CD4-positive, alpha-beta T cell (primary cell): ENCODE data around the gene RNF227. TPM values are rescaled to one million over a fixed set of nuclear protein-coding genes. Genes with fewer than 3 reads are reported as not detected.
A peak's percentile ranks its signal among the peaks of the same experiment; 100 is the strongest.

Experiments used
- ATAC-seq: fragments of 200-7000 bp; cut with Tn5 transposase; one replicate; pipeline ENCODE4 v1.10.0; 2022; ENCODE audit warnings: mild to moderate bottlenecking; ENCODE audit not compliant: poor library complexity
- CTCF ChIA-PET: fragments of 350-600 bp; sonication (Branson Sonifier 250); formaldehyde crosslinking; loops from one replicate; lab custom pipeline; 2021; ENCODE audit warnings: antibody characterized with exemption, inconsistent platforms; lab: Charles Lee
- POLR2A ChIA-PET: fragments of 350-600 bp; sonication (Branson Sonifier 250); formaldehyde crosslinking; loops from one replicate; lab custom pipeline; 2021; ENCODE audit warnings: antibody characterized with exemption, inconsistent platforms; lab: Charles Lee
- DNase-seq, 14 experiments: peaks; one replicate each; pipeline ENCODE4 v3.0.0-alpha.2; 2013 to 2020; ENCODE audit warnings: mixed read lengths in 2 of 14
- H3K27ac ChIP-seq, 2 donors: one replicate each; pipeline versions ENCODE4 v1.5.1 to v1.7.0; 2013; ENCODE audit warnings: low read length in 2 of 2, low read depth in 1 of 2, mild to moderate bottlenecking in 1 of 2
- H3K27me3 ChIP-seq, 2 experiments: 1 replicate in 1 of 2; 2 replicates in 1 of 2; pipeline versions ENCODE4 v1.6.1 to v1.7.0; 2013; ENCODE audit warnings: low read length in 2 of 2, control low read depth in 1 of 2, mild to moderate bottlenecking in 1 of 2, moderate library complexity in 1 of 2; ENCODE audit not compliant: insufficient read depth in 2 of 2, control insufficient read depth in 1 of 2
- H3K36me3 ChIP-seq: one replicate; pipeline ENCODE4 v1.6.1; 2013; ENCODE audit warnings: low read length, control low read depth; ENCODE audit not compliant: insufficient read depth
- H3K4me1 ChIP-seq: one replicate; pipeline ENCODE4 v1.6.1; 2013; ENCODE audit warnings: low read length, control low read depth; ENCODE audit not compliant: insufficient read depth
- H3K4me3 ChIP-seq: one replicate; pipeline ENCODE4 v1.5.1; 2013; ENCODE audit warnings: mild to moderate bottlenecking, low read length, moderate library complexity
- H3K9me3 ChIP-seq, 2 experiments: 1 replicate in 1 of 2; 2 replicates in 1 of 2; pipeline versions ENCODE4 v1.6.1 to v1.7.0; 2013; ENCODE audit warnings: low read length in 2 of 2, mild to moderate bottlenecking in 2 of 2, control low read depth in 1 of 2, moderate library complexity in 1 of 2; ENCODE audit not compliant: control insufficient read depth in 1 of 2, insufficient read depth in 1 of 2
- H3K27ac Mint-ChIP-seq: one replicate; pipeline ENCODE4 v1.8.0; 2020; ENCODE audit warnings: mixed read lengths
- H3K27me3 Mint-ChIP-seq: one replicate; pipeline ENCODE4 v1.8.0; 2021; ENCODE audit warnings: mixed read lengths
- H3K36me3 Mint-ChIP-seq: one replicate; pipeline ENCODE4 v1.8.0; 2021; ENCODE audit warnings: low read depth, mixed read lengths
- H3K4me1 Mint-ChIP-seq: one replicate; pipeline ENCODE4 v1.8.0; 2021; ENCODE audit warnings: low read depth, mixed read lengths
- H3K4me3 Mint-ChIP-seq: one replicate; pipeline ENCODE4 v1.8.0; 2020; ENCODE audit warnings: mild to moderate bottlenecking, mixed read lengths
- H3K9me3 Mint-ChIP-seq: one replicate; pipeline ENCODE4 v1.8.0; 2020; ENCODE audit warnings: mixed read lengths
- intact Hi-C, 2 experiments: fragments of 100-400 bp; cut with DNase I in 1 of 2; cut with micrococcal nuclease in 1 of 2; formaldehyde crosslinking; loops; one replicate each; pipeline versions ENCODE4 v1.15.1 to v1.9.0; 2023 to 2025; cut with DNase I, micrococcal nuclease
- total RNA-seq, 174 experiments: library from RNA in 2 of 174; stranded (reverse) in 2 of 174; gene quantifications; one replicate each; pipeline ENCODE4 v1.2.3 and lab custom pipeline; 2021 to 2026
- TF ChIP-seq, protein P1 (sequence below): fragments of 200-600 bp; IDR thresholded peaks from one replicate; pipeline ENCODE4 v1.8.0; 2022; ENCODE audit warnings: antibody characterized with exemption, mild to moderate bottlenecking

RNF227 gene
- total RNA-seq, 2 experiments from 2014 or later = 3.2 to 3.5 TPM

DNA sequence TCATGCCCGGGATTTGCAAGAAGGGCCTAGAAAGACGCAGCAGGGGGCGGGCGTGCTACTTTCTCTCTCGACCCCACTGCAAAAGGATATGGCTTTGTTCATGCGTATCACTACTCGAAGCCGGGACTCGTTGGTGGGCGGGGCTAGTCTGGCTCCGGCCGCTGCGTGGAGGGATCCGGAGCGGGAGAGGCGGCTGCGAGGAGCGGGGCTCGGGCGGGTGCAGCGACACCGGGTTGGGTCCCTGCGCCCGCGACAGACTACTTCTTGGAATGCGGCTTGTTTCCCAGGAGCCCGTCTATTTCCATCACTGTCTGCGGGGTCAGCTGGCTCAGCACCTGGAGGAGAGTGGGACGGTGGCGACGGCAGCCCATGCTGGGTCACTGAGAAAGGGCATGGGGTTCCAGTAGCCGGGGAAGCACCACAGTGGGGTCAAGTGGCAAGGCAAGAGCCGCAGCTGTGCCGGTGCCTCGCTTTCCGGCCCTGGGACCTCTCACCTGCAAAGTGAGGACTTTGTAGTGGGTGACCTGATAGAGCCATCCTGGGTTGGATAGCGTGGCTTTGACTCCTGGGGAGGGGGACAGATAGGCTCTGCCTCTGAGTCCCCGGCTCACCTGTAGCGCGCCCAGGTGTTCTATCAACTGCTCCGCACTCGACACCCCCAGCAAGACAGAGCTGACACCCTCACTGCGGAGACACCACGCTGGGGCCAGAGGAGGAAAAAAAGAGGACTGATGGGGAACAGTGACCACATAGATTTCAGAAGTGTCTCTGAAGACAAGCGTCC is 6.9 kb upstream of the RNF227 start:
- CTCF ChIA-PET = interaction anchor here (1.0 to 2.3 kb wide), 4 partner anchors 10 to 66 kb away, joined by 3 to 9 read pairs (median 5); partner anchors contain the start of genes CNTROB and TRAPPC1
- peak overlapping the region; percentile 59 to 69 for H3K27ac ChIP-seq
- POLR2A ChIA-PET = interaction anchor here (0.7 to 3.1 kb wide), 5 partner anchors 9 to 944 kb away, joined by 3 to 31 read pairs (median 4); partner anchors contain the start of genes CNTROB, PIK3R6, TP53 and TRAPPC1

DNA sequence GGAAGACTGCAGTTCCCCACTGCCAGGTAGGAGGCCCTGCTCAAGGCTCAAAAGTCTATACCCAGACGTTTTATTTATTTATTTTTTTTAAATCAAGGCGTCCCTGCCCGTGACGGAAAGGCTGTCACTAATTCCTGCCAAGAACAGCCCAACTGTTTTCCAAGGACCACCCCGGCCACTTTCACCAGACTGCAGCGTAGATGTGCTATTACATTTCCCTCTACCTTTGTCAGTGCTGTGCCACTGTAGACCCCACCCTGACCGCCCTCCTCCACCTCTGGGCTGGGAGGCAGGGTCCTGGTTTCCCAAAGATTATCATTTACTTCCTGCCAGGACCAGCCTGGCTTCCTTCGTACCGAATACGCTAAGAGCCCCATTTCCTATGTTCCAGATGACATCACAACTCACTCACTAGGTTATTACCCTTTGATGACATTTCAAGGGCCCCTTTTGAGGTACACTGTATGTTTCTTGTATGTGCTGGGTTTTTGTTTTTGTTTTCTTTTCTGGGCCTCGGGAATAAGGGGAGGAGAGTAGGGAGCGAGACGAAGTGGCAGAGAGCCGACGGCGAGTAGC is 6.3 kb upstream of the RNF227 start:
- DNase-seq (no peak), ATAC-seq (peak; percentile 68)
- Mint-ChIP-seq H3K4me1 (peaks cover 28% of the 10 kb centered on the region), H3K9me3 (no peaks in the 10 kb centered on the region), H3K36me3 (peaks cover 8% of the 10 kb centered on the region), H3K27ac (peak overlapping the region; percentile 94), H3K27me3 (no peaks in the 10 kb centered on the region), H3K4me3 (peak overlapping the region; percentile 86)
- Histone ChIP-seq H3K4me1 (peaks cover 22% of the 10 kb centered on the region), H3K27me3 (no peaks in the 10 kb centered on the region), H3K27ac (peak overlapping the region; percentile 59 to 69), H3K4me3 (peak overlapping the region; percentile 71), H3K36me3 (no peaks in the 10 kb centered on the region), H3K9me3 (no peaks in the 10 kb centered on the region)
- ChIA-PET POLR2A (interaction anchor here (0.7 to 3.1 kb wide), 4 partner anchors 10 to 945 kb away, joined by 3 to 31 read pairs (median 6); partner anchors contain the start of genes CNTROB, PIK3R6 and TRAPPC1), CTCF (interaction anchor here (1.0 to 2.3 kb wide), 4 partner anchors 10 to 67 kb away, joined by 3 to 9 read pairs (median 5); partner anchors contain the start of genes CNTROB and TRAPPC1)
- intact Hi-C loops = loop anchor here in 1 of 2 experiments (1.0 kb wide), 1 partner anchor 10 kb away; the partner anchor contains the start of gene CNTROB
- TF ChIP-seq, protein P1, sequence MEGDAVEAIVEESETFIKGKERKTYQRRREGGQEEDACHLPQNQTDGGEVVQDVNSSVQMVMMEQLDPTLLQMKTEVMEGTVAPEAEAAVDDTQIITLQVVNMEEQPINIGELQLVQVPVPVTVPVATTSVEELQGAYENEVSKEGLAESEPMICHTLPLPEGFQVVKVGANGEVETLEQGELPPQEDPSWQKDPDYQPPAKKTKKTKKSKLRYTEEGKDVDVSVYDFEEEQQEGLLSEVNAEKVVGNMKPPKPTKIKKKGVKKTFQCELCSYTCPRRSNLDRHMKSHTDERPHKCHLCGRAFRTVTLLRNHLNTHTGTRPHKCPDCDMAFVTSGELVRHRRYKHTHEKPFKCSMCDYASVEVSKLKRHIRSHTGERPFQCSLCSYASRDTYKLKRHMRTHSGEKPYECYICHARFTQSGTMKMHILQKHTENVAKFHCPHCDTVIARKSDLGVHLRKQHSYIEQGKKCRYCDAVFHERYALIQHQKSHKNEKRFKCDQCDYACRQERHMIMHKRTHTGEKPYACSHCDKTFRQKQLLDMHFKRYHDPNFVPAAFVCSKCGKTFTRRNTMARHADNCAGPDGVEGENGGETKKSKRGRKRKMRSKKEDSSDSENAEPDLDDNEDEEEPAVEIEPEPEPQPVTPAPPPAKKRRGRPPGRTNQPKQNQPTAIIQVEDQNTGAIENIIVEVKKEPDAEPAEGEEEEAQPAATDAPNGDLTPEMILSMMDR = no peak

More for the DNA sequence above, 6.9 kb upstream of the RNF227 start:
- Histone ChIP-seq H3K4me1 (peaks cover 22% of the 10 kb centered on the region), H3K4me3 (peak overlapping the region; percentile 71), H3K27me3 (no peaks in the 10 kb centered on the region), H3K36me3 (no peaks in the 10 kb centered on the region), H3K9me3 (no peaks in the 10 kb centered on the region)
- peak; percentile 73 to 91 (median 82) for DNase-seq
- peak overlapping the region; percentile 86 for H3K4me3 Mint-ChIP-seq
- peaks cover 31% of the 10 kb centered on the region for H3K4me1 Mint-ChIP-seq
- peaks cover 15% of the 10 kb centered on the region for H3K36me3 Mint-ChIP-seq
- intact Hi-C loops = loop anchor here in 1 of 2 experiments (1.0 kb wide), 1 partner anchor 9 kb away; the partner anchor contains the start of gene CNTROB
- peak; percentile 96 for ATAC-seq
- peak overlapping the region; percentile 94 for H3K27ac Mint-ChIP-seq
- no peaks in the 10 kb centered on the region for H3K9me3 Mint-ChIP-seq
- TF ChIP-seq, protein P1 = no peak
- H3K27me3 Mint-ChIP-seq = no peaks in the 10 kb centered on the region

DNA sequence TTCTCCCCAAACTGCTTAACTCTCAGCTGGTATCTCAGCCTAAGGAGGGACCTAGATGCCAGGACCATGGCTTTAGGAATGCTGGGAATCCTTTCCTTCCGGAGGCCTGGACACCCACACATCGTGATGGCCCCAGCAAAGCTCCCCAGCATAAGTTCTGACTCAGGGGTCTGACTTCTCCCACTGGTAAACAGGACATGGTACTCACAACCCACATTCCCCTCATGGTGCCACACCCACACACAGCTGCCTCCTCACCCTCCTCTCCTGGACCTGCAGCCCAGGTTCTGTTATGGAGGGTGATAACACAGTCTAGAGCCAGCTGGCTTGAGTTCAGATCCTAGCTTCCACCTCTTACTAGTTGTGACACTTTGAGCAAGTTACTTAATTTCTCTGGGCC is 719 bp upstream of the RNF227 start:
- intact Hi-C loops = loop anchor here (1.0 to 10.0 kb wide), 4 partner anchors 13 to 92 kb away; partner anchors contain the start of gene CNTROB (in 1 of the 2)
- Histone ChIP-seq H3K27me3 (no peaks in the 10 kb centered on the region), H3K9me3 (no peaks in the 10 kb centered on the region), H3K4me3 (no peak overlapping the region), H3K36me3 (peaks cover 10% of the 10 kb centered on the region), H3K4me1 (peaks cover 35% of the 10 kb centered on the region), H3K27ac (peak overlapping the region in 1 of 2 donors; percentile 77)
- Mint-ChIP-seq H3K27me3 (no peaks in the 10 kb centered on the region), H3K9me3 (no peaks in the 10 kb centered on the region), H3K4me3 (peak overlapping the region; percentile 77), H3K36me3 (peaks cover 12% of the 10 kb centered on the region), H3K4me1 (peaks cover 34% of the 10 kb centered on the region), H3K27ac (peak overlapping the region; percentile 90)
- TF ChIP-seq, protein P1 = no peak
- POLR2A ChIA-PET = interaction anchor here (1.1 to 4.3 kb wide), 8 partner anchors 10 to 304 kb away, joined by 3 to 60 read pairs (median 6); partner anchors contain the start of genes CNTROB, KCNAB3 and TRAPPC1
- CTCF ChIA-PET = interaction anchor here (2.2 to 3.8 kb wide), 2 partner anchors 73 to 125 kb away, joined by 7 to 50 read pairs; no protein-coding TSS in a partner anchor
- ATAC-seq (no peak), DNase-seq (no peak)
